Cardiac fibroblast (primary cell): ENCODE data around the gene EXOC3L2.

ENCODE experiments used
- DNase-seq, 2 donors: peaks; one replicate each; pipeline versions ENCODE4 v3.0.0 to v3.0.0-alpha.2; 2010; ENCODE audit warnings: low read depth in 2 of 2
- H3K4me3 ChIP-seq, 2 donors: replicated peaks in 1 of 2; 1 replicate in 1 of 2; 2 replicates in 1 of 2; pipeline ENCODE4 v1.5.1; 2011; ENCODE audit warnings: low read depth in 2 of 2, low read length in 2 of 2, mild to moderate bottlenecking in 2 of 2, moderate library complexity in 1 of 2
- TF ChIP-seq, protein P1 (sequence below): IDR thresholded peaks from one replicate; pipeline ENCODE4 v1.5.1; 2011; ENCODE audit warnings: low read depth, mild to moderate bottlenecking, low read length, inconsistent platforms

The EXOC3L2 gene

DNA sequence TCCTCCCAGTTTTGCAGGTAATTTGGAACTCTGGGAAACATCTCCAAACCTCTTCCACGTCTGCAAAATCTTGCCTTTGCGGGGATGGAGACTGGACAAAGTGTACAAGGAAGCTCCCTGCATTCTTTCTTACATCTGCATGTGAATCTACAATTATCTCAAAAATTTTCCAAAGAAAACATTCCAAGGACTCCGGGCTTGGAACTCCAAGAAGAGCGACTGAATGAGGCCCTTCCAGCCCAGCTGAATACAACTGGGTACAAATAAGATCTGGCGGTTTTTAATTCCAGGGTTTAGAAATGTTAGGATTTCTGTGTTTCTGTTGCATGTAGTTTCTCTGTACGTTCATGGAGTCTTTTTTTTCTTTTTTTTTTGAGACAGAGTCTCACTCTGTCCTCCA, 28.5 kb downstream of the EXOC3L2 start:
- TF ChIP-seq, protein P1, sequence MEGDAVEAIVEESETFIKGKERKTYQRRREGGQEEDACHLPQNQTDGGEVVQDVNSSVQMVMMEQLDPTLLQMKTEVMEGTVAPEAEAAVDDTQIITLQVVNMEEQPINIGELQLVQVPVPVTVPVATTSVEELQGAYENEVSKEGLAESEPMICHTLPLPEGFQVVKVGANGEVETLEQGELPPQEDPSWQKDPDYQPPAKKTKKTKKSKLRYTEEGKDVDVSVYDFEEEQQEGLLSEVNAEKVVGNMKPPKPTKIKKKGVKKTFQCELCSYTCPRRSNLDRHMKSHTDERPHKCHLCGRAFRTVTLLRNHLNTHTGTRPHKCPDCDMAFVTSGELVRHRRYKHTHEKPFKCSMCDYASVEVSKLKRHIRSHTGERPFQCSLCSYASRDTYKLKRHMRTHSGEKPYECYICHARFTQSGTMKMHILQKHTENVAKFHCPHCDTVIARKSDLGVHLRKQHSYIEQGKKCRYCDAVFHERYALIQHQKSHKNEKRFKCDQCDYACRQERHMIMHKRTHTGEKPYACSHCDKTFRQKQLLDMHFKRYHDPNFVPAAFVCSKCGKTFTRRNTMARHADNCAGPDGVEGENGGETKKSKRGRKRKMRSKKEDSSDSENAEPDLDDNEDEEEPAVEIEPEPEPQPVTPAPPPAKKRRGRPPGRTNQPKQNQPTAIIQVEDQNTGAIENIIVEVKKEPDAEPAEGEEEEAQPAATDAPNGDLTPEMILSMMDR: no peak
- DNase-seq: no peak
- no peak overlapping the region for H3K4me3 ChIP-seq

DNA sequence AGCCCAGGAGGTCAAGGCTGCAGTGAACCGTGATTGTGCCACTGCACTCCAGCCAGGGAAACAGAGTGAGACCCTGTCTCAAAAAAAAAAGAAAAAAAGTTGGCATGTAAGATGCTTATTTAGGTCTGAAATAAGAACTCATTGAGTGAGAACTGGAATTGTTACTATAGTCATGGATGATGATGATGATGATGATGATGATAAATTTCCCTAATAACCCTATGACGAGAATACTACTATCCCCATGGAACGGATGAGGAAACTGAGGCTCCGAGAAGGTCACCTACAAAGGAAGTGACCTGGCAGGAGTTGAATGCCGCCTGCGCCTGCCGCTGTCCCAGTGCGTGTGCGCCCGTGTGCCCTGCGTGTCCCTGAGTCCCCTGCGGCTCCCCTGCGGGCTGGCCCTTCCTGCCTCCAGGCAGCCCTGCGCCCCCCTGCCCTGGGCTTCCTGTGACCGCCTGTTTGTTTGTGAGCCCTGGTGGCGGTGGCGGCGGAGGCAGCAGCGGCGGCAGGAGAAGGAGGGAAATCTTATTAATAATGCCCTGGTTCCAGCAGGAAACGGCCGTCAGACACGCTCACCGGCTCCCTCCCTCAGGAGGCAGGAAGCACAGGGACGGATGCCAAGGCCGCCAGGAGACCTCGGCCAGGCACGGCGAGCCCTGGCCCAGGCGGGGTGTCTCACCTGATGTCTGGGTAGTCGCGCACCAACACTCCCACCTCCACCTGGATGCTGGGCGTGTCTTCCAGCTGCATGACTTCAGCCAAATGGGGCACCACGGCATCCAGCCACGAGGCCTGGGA, 29.6 kb downstream of the EXOC3L2 start:
- H3K4me3 ChIP-seq: no peak overlapping the region
- TF ChIP-seq, protein P1: no peak
- no peak for DNase-seq

DNA sequence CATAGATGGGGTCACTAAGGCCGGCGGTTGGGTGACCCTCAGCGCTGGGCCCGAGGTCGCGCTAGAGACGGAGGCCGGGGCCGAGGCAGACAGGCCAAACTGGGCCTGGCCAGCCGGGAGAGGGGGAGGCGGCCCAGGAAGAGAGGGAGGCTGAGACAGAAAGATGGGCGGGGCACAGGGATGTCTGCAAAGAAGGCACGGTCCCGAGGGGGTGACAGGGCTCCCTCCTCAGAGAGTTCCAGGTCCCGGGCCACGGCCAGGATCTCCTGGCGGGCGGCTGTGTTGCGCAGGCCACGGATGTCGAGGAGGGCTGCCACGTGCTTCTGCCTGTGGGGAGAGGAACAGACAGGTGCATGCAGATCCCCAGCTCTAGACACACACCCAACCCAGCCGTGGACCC, 32.2 kb downstream of the EXOC3L2 start:
- no peak overlapping the region for H3K4me3 ChIP-seq
- no peak for DNase-seq
- TF ChIP-seq, protein P1: no peak

DNA sequence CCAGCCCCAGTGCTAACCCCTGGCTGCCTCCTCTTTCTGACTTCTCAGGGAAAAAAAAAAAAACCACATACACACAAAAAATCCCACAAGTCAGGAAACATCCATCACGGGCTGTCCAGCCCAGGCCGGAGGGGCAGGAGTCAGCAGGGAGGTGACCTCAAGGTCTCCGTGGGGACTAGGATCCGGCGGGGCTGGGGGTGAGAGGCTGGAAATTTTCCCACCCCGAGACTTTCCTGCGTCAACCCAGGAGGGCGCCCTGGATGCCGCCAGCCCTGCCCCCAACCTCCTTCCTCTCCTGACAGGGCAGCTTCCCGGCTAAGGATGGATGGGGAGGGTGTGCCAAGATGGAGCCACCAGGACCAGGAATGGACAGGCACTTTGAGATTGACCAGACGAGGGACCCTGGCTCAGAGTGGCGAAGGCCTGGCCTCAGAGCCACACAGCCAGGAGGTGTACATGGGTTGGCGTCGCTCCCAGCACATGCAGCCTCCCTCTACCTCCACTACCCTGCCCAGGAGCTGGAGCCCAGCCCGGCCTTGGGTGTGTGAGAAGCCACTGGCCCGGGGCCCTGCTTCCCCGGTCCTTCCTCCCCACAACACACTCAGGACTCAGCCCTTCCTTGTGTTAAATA, 33.3 kb downstream of the EXOC3L2 start:
- H3K4me3 ChIP-seq: no peak overlapping the region
- DNase-seq: peak in 1 of 2 donors; percentile 35
- TF ChIP-seq, protein P1: no peak

DNA sequence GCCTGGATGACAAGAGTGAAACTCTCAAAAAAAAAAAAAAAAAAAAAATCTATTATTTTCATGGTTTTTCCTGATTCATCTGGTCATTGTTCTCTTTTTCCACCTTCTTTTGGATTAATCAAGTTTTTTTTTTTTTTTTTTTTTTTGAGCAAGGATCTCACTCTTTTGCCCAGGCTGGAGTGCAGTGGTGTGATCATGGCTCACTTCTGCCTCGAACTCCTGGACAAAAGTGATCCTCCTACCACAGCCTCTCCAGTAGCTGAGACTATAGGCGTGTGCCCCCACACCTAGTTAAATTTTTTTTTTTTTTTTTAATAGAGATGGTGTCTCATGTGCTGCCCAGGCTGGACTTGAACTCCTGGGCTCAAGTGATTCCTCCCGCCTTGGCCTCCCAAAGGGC, 38.9 kb downstream of the EXOC3L2 start:
- TF ChIP-seq, protein P1: no peak
- DNase-seq: no peak
- no peak overlapping the region for H3K4me3 ChIP-seq

DNA sequence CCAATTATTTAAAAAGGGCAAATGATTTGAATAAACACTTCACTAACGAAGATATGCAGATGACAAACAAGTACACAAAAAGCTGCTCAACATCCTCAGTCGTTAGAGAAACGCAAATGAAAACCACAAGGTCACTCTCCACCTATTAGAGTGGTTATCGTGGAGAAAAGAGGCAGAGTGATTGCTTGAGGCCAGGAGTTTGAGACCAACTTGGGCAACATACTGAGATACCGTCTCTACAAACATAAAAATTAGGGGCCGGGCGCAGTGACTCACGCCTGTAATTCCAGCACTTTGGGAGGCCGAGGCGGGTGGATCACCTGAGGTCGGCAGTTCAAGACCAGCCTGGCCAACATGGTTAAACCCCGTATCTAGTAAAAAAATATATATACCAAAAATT, 39.4 kb downstream of the EXOC3L2 start:
- TF ChIP-seq, protein P1: no peak
- DNase-seq: no peak
- H3K4me3 ChIP-seq: no peak overlapping the region
